Fibroblast of villous mesenchyme (primary cell): ENCODE data around the gene PHOX2B. TPM values are rescaled to one million over a fixed set of nuclear protein-coding genes. Genes with fewer than 3 reads are reported as not detected.
"Not testable (repeated sequence)": the region's sequence is repeated elsewhere in the genome, so short reads cannot be mapped to it uniquely, and the experiment has no call there.

Source experiments
- DNase-seq: peaks from one replicate; pipeline ENCODE4 v3.0.0-alpha.2; 2010; ENCODE audit warnings: low read depth
- H3K4me3 ChIP-seq: 2 replicates; pipeline ENCODE4 v1.5.1; 2011; ENCODE audit warnings: low read depth, mild to moderate bottlenecking, low read length
- CTCF ChIP-seq: IDR thresholded peaks from 2 replicates; pipeline ENCODE4 v1.5.1; 2012; ENCODE audit warnings: low read depth, mild to moderate bottlenecking, low read length; ENCODE audit not compliant: insufficient read depth
- total RNA-seq: library from RNA; depleted of rRNA; stranded (reverse); fragments of >200 nt; gene quantifications from 2 replicates; pipeline ENCODE4 v1.2.3, GENCODE V29; 2012

PHOX2B gene
- total RNA-seq, 1 donor: not detected

GRCh38 chr4:41713768-41714167 lies 34.8 kb downstream of the PHOX2B start:
- TF ChIP-seq CTCF: no peak
- no peak overlapping the region for H3K4me3 ChIP-seq
- peak; percentile 14 for DNase-seq

- DNase-seq: no peak
- H3K4me3 ChIP-seq: no peak overlapping the region
- TF ChIP-seq CTCF: no peak
Observed at GRCh38 chr4:41712425-41712824, 36.1 kb downstream of the PHOX2B start.

GRCh38 chr4:41711654-41712053 lies 36.9 kb downstream of the PHOX2B start:
- H3K4me3 ChIP-seq, DNase-seq: not testable (repeated sequence)

GRCh38 chr4:41709844-41710481 lies 38.6 kb downstream of the PHOX2B start:
- DNase-seq: peak; percentile 88
- no peak overlapping the region for H3K4me3 ChIP-seq
- no peak for TF ChIP-seq CTCF

- no peak for TF ChIP-seq CTCF
- H3K4me3 ChIP-seq: no peak overlapping the region
- DNase-seq: no peak
Observed at GRCh38 chr4:41703785-41704184, 44.7 kb downstream of the PHOX2B start.

- H3K4me3 ChIP-seq: no peak overlapping the region
- no peak for DNase-seq
- no peak for TF ChIP-seq CTCF
Observed at GRCh38 chr4:41702770-41703169, 45.8 kb downstream of the PHOX2B start.

GRCh38 chr4:41701983-41702382 lies 46.5 kb downstream of the PHOX2B start:
- TF ChIP-seq CTCF: no peak
- DNase-seq: no peak
- no peak overlapping the region for H3K4me3 ChIP-seq
